ENCODE results near the gene RSPH6A. TPM values are rescaled to one million over a fixed set of nuclear protein-coding genes. Genes with fewer than 3 reads are reported as not detected.

Gene RSPH6A
- total RNA-seq, 5 donors from 2014 or later (not counting 1 experiment from before 2014, with no cell fraction given), result 0.20 to 0.47 (median 0.38) TPM

GRCh38 chr19:45826934-45827333 is 11.8 kb upstream of the RSPH6A start:
- ChIA-PET CTCF (interaction anchor here in 1 of 2 donors (0.6 kb wide), 1 partner anchor 834 kb away, joined by 4 read pairs; the partner anchor contains the start of gene DACT3), POLR2A (no interaction called here)
- DNase-seq (no peak), ATAC-seq (replicated peaks in 1 of 4) (no peak)
- peaks cover 0 to 5% (median 0%) of the 10 kb centered on the region in 3 donors for H3K4me1 Mint-ChIP-seq
- H3K9me3 ChIP-seq, result no peaks in the 10 kb centered on the region
- H3K27me3 Mint-ChIP-seq, result no peaks in the 10 kb centered on the region
- H3K27me3 ChIP-seq (replicated peaks in 1 of 2; ENCODE audit: control insufficient read depth in 2 of 2, extremely low read depth in 1 of 2, insufficient read depth in 2 of 2, low read length in 1 of 2), result no peaks in the 10 kb centered on the region
- H3K36me3 Mint-ChIP-seq, result peaks cover 49% of the 10 kb centered on the region
- no peaks in the 10 kb centered on the region for H3K9me3 Mint-ChIP-seq
- peaks cover 27 to 90% of the 10 kb centered on the region in 2 donors for H3K36me3 ChIP-seq (ENCODE audit: control insufficient read depth in 2 of 2, extremely low read depth in 1 of 2, insufficient read depth in 1 of 2, low read length in 1 of 2)
- H3K4me3 Mint-ChIP-seq, result no peak overlapping the region
- H3K4me1 ChIP-seq (ENCODE audit: control insufficient read depth in 1 of 2, extremely low read depth in 1 of 2, insufficient read depth in 2 of 2, low read length in 2 of 2), result no peaks in the 10 kb centered on the region
- no peak overlapping the region for H3K4me3 ChIP-seq (ENCODE audit: control insufficient read depth in 1 of 2, extremely low read depth in 1 of 2, low read length in 1 of 2)
- H3K27ac ChIP-seq (ENCODE audit: low read length), result no peak overlapping the region
- 93% methylated on average over 9 of the region's 11 CpGs for WGBS (ENCODE audit: insufficient coverage)
- no peak overlapping the region for H3K27ac Mint-ChIP-seq

GRCh38 chr19:45825917-45826893 is 11.1 kb upstream of the RSPH6A start:
- H3K27me3 ChIP-seq (replicated peaks in 1 of 2; ENCODE audit: control insufficient read depth in 2 of 2, extremely low read depth in 1 of 2, insufficient read depth in 2 of 2, low read length in 1 of 2), result no peaks in the 10 kb centered on the region
- no peak overlapping the region for H3K27ac ChIP-seq (ENCODE audit: low read length)
- ChIA-PET CTCF (interaction anchor here in 1 of 2 donors (0.6 kb wide), 2 partner anchors 835 to 1014 kb away, joined by 3 to 4 read pairs; partner anchors contain the start of gene DACT3), POLR2A (no interaction called here)
- Mint-ChIP-seq H3K9me3 (no peaks in the 10 kb centered on the region), H3K27ac (no peak overlapping the region), H3K4me1 (peaks cover 0 to 5% (median 0%) of the 10 kb centered on the region in 3 donors), H3K4me3 (no peak overlapping the region), H3K27me3 (no peaks in the 10 kb centered on the region), H3K36me3 (peaks cover 47% of the 10 kb centered on the region)
- no peaks in the 10 kb centered on the region for H3K4me1 ChIP-seq (ENCODE audit: control insufficient read depth in 1 of 2, extremely low read depth in 1 of 2, insufficient read depth in 2 of 2, low read length in 2 of 2)
- WGBS (ENCODE audit: insufficient coverage), result 87% methylated on average over 10 of the region's 22 CpGs
- DNase-seq, result no peak
- H3K4me3 ChIP-seq (ENCODE audit: control insufficient read depth in 1 of 2, extremely low read depth in 1 of 2, low read length in 1 of 2), result no peak overlapping the region
- peaks cover 27 to 88% of the 10 kb centered on the region in 2 donors for H3K36me3 ChIP-seq (ENCODE audit: control insufficient read depth in 2 of 2, extremely low read depth in 1 of 2, insufficient read depth in 1 of 2, low read length in 1 of 2)
- no peaks in the 10 kb centered on the region for H3K9me3 ChIP-seq
- ATAC-seq (replicated peaks in 1 of 4), result no peak

- ChIA-PET CTCF (no interaction called here), POLR2A (no interaction called here)
- DNase-seq (no peak), ATAC-seq (replicated peaks in 1 of 4) (no peak)
- H3K9me3 Mint-ChIP-seq, result no peaks in the 10 kb centered on the region
- no peaks in the 10 kb centered on the region for H3K4me1 ChIP-seq (ENCODE audit: control insufficient read depth in 1 of 2, extremely low read depth in 1 of 2, insufficient read depth in 2 of 2, low read length in 2 of 2)
- peaks cover 47% of the 10 kb centered on the region for H3K36me3 Mint-ChIP-seq
- no peak overlapping the region for H3K4me3 ChIP-seq (ENCODE audit: control insufficient read depth in 1 of 2, extremely low read depth in 1 of 2, low read length in 1 of 2)
- H3K27me3 Mint-ChIP-seq, result no peaks in the 10 kb centered on the region
- no peak overlapping the region for H3K27ac Mint-ChIP-seq
- H3K4me3 Mint-ChIP-seq, result no peak overlapping the region
- 100% methylated on average over 1 of the region's 8 CpGs for WGBS (ENCODE audit: insufficient coverage)
- H3K27me3 ChIP-seq (replicated peaks in 1 of 2; ENCODE audit: control insufficient read depth in 2 of 2, extremely low read depth in 1 of 2, insufficient read depth in 2 of 2, low read length in 1 of 2), result no peaks in the 10 kb centered on the region
- no peaks in the 10 kb centered on the region for H3K9me3 ChIP-seq
- H3K27ac ChIP-seq (ENCODE audit: low read length), result no peak overlapping the region
- peaks cover 0 to 4% (median 0%) of the 10 kb centered on the region in 3 donors for H3K4me1 Mint-ChIP-seq
- H3K36me3 ChIP-seq (ENCODE audit: control insufficient read depth in 2 of 2, extremely low read depth in 1 of 2, insufficient read depth in 1 of 2, low read length in 1 of 2), result peaks cover 23 to 85% of the 10 kb centered on the region in 2 donors
These were observed 10.1 kb upstream of the RSPH6A start for GRCh38 chr19:45825263-45825605.

- no peak overlapping the region for H3K27ac Mint-ChIP-seq
- no peaks in the 10 kb centered on the region for H3K9me3 ChIP-seq
- H3K36me3 ChIP-seq (ENCODE audit: control insufficient read depth in 2 of 2, extremely low read depth in 1 of 2, insufficient read depth in 1 of 2, low read length in 1 of 2), result peaks cover 24 to 82% of the 10 kb centered on the region in 2 donors
- H3K36me3 Mint-ChIP-seq, result peaks cover 45% of the 10 kb centered on the region
- WGBS (ENCODE audit: insufficient coverage), result 94% methylated on average over 24 of the region's 26 CpGs
- ChIA-PET CTCF (no interaction called here), POLR2A (interaction anchor here in 1 of 2 donors (0.6 kb wide), 1 partner anchor 8 kb away, joined by 10 read pairs; no protein-coding TSS in a partner anchor)
- peak in 1 of 4 experiments; percentile 39 for ATAC-seq (replicated peaks in 1 of 4)
- H3K27ac ChIP-seq (ENCODE audit: low read length), result no peak overlapping the region
- no peak overlapping the region for H3K4me3 ChIP-seq (ENCODE audit: control insufficient read depth in 1 of 2, extremely low read depth in 1 of 2, low read length in 1 of 2)
- H3K4me3 Mint-ChIP-seq, result peak overlapping the region in 1 of 3 donors; percentile 7
- H3K4me1 ChIP-seq (ENCODE audit: control insufficient read depth in 1 of 2, extremely low read depth in 1 of 2, insufficient read depth in 2 of 2, low read length in 2 of 2), result no peaks in the 10 kb centered on the region
- no peaks in the 10 kb centered on the region for H3K4me1 Mint-ChIP-seq
- no peak for DNase-seq
- H3K27me3 Mint-ChIP-seq, result no peaks in the 10 kb centered on the region
- H3K27me3 ChIP-seq (replicated peaks in 1 of 2; ENCODE audit: control insufficient read depth in 2 of 2, extremely low read depth in 1 of 2, insufficient read depth in 2 of 2, low read length in 1 of 2), result no peaks in the 10 kb centered on the region
- no peaks in the 10 kb centered on the region for H3K9me3 Mint-ChIP-seq
These were observed 9.6 kb upstream of the RSPH6A start for GRCh38 chr19:45824531-45825262.

- Mint-ChIP-seq H3K4me1 (no peaks in the 10 kb centered on the region), H3K27me3 (no peaks in the 10 kb centered on the region), H3K36me3 (peaks cover 41% of the 10 kb centered on the region), H3K9me3 (no peaks in the 10 kb centered on the region), H3K27ac (no peak overlapping the region), H3K4me3 (peak overlapping the region in 1 of 3 donors; percentile 7)
- no peak for DNase-seq
- ATAC-seq (replicated peaks in 1 of 4), result no peak
- Histone ChIP-seq H3K27me3 (replicated peaks in 1 of 2; ENCODE audit: control insufficient read depth in 2 of 2, extremely low read depth in 1 of 2, insufficient read depth in 2 of 2, low read length in 1 of 2) (no peaks in the 10 kb centered on the region), H3K4me3 (ENCODE audit: control insufficient read depth in 1 of 2, extremely low read depth in 1 of 2, low read length in 1 of 2) (no peak overlapping the region), H3K9me3 (no peaks in the 10 kb centered on the region), H3K27ac (ENCODE audit: low read length) (no peak overlapping the region), H3K4me1 (ENCODE audit: control insufficient read depth in 1 of 2, extremely low read depth in 1 of 2, insufficient read depth in 2 of 2, low read length in 2 of 2) (no peaks in the 10 kb centered on the region), H3K36me3 (ENCODE audit: control insufficient read depth in 2 of 2, extremely low read depth in 1 of 2, insufficient read depth in 1 of 2, low read length in 1 of 2) (peaks cover 29 to 77% of the 10 kb centered on the region in 2 donors)
- WGBS (ENCODE audit: insufficient coverage), result 89% methylated on average over 12 of the region's 12 CpGs
- ChIA-PET POLR2A (interaction anchor here in 1 of 2 donors (0.6 kb wide), 1 partner anchor 9 kb away, joined by 10 read pairs; no protein-coding TSS in a partner anchor), CTCF (no interaction called here)
These were observed 8.9 kb upstream of the RSPH6A start for GRCh38 chr19:45824041-45824471.

GRCh38 chr19:45823182-45823581 is 8.1 kb upstream of the RSPH6A start:
- DNase-seq (no peak), ATAC-seq (replicated peaks in 1 of 4) (no peak)
- Mint-ChIP-seq H3K27ac (no peak overlapping the region), H3K4me1 (no peaks in the 10 kb centered on the region), H3K27me3 (no peaks in the 10 kb centered on the region), H3K4me3 (no peak overlapping the region), H3K36me3 (peaks cover 32% of the 10 kb centered on the region), H3K9me3 (no peaks in the 10 kb centered on the region)
- no peaks in the 10 kb centered on the region for H3K27me3 ChIP-seq (replicated peaks in 1 of 2; ENCODE audit: control insufficient read depth in 2 of 2, extremely low read depth in 1 of 2, insufficient read depth in 2 of 2, low read length in 1 of 2)
- no peaks in the 10 kb centered on the region for H3K9me3 ChIP-seq
- H3K4me3 ChIP-seq (ENCODE audit: control insufficient read depth in 1 of 2, extremely low read depth in 1 of 2, low read length in 1 of 2), result no peak overlapping the region
- 92% methylated on average over 9 of the region's 12 CpGs for WGBS (ENCODE audit: insufficient coverage)
- POLR2A ChIA-PET, result no interaction called here
- no peaks in the 10 kb centered on the region for H3K4me1 ChIP-seq (ENCODE audit: control insufficient read depth in 1 of 2, extremely low read depth in 1 of 2, insufficient read depth in 2 of 2, low read length in 2 of 2)
- CTCF ChIA-PET, result no interaction called here
- H3K27ac ChIP-seq (ENCODE audit: low read length), result no peak overlapping the region
- peaks cover 24 to 68% of the 10 kb centered on the region in 2 donors for H3K36me3 ChIP-seq (ENCODE audit: control insufficient read depth in 2 of 2, extremely low read depth in 1 of 2, insufficient read depth in 1 of 2, low read length in 1 of 2)

Measured in T-cell (primary cell).